CD4-positive, alpha-beta T cell treated with Interferon alpha-2 for 1 hour (primary cell): Measurements from ENCODE around the gene PAPPA2.

Source experiments
- DNase-seq, 2 donors: peaks; one replicate each; pipeline ENCODE4 v3.0.0-alpha.2; 2020 to 2022

The PAPPA2 gene

GRCh38 chr1:176504848-176505553, 42.0 kb downstream of the PAPPA2 start:
- no peak for DNase-seq

DNA sequence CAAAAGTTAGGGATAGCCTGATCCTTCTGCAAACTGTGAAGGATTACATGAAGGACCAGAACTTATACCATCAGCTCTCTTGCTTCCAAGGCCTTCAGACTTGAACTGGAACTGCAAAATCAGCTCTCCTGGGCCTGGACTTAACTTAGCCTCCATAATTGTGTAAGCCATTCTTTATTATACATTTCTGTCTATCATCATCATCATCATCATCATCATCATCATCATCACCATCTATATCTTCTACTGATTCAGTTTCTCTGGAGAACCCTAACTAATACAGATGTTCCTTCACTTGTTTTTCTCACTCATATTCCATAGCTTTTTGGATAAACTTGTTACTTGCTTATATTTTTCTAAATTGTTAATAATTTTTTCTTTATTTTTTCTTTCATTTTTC, 50.0 kb downstream of the PAPPA2 start:
- no peak for DNase-seq

DNA sequence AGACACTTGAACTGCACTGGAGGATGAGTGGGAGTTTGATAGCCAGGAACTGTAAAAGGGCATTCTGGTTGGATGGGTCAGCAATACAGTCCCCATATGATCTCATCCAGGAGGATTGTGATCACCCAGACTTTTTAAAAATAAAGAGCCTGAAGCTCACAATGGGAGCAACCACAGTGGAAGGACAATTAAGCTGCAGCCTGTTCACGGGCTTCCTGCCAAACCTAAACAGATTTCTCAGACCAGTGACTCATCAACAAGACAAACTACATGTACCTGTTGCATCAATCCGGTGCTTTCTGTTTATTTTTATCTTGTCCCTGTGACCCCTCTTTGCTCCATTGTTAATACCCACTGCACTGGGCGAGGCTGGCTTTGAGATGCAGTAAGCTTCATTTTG, 52.3 kb downstream of the PAPPA2 start:
- no peak for DNase-seq

- no peak for DNase-seq
Measured at GRCh38 chr1:176517484-176517883, 54.5 kb downstream of the PAPPA2 start.

- no peak for DNase-seq
Measured at GRCh38 chr1:176521211-176521610, 58.2 kb downstream of the PAPPA2 start.

DNA sequence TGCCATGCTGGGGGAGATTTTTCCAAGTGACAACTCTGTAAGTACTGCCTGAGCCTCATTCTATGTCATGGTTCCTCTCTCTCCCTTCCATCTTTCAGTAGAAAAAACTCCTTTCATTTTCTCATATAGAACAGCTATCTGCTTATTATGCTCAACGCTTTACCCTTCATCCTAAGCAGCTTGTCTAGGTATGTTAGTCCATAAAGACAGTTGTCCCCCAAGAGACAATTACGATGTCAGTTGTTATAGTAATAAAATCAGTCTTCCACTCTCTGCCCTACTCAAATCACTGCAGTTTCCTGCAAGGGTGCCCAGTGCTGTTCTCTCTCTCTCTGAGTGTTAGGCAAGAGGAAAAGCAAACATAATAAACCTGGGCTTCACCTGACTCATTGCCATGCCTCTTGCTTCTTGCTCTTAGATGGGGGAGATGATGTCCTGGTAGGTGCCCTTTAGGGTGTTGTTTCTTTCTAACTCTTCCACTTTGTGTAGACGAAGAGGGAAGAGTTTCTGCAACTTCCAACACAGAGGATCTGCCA, 59.4 kb downstream of the PAPPA2 start:
- no peak for DNase-seq

GRCh38 chr1:176529395-176530090, 66.6 kb downstream of the PAPPA2 start:
- DNase-seq, result no peak

DNA sequence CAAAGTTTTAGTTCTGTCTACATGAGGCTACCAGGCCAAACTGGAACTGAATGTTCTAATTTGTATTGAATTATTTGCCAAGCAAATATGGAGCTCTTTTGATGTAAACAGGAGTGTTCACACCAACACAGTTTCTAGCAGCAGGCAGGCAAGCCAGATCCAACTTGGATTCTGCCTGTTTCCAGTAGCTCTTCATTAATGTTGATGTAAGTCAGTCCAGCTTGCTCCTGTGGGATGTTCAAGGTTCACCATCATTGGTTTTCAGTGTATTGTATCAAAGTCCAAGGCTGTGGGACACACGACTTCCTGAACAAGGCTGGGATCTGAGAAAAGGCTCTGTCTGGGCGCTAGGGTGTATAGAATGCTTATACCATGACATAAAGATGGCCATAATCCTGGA, 68.1 kb downstream of the PAPPA2 start:
- DNase-seq, result no peak

DNA sequence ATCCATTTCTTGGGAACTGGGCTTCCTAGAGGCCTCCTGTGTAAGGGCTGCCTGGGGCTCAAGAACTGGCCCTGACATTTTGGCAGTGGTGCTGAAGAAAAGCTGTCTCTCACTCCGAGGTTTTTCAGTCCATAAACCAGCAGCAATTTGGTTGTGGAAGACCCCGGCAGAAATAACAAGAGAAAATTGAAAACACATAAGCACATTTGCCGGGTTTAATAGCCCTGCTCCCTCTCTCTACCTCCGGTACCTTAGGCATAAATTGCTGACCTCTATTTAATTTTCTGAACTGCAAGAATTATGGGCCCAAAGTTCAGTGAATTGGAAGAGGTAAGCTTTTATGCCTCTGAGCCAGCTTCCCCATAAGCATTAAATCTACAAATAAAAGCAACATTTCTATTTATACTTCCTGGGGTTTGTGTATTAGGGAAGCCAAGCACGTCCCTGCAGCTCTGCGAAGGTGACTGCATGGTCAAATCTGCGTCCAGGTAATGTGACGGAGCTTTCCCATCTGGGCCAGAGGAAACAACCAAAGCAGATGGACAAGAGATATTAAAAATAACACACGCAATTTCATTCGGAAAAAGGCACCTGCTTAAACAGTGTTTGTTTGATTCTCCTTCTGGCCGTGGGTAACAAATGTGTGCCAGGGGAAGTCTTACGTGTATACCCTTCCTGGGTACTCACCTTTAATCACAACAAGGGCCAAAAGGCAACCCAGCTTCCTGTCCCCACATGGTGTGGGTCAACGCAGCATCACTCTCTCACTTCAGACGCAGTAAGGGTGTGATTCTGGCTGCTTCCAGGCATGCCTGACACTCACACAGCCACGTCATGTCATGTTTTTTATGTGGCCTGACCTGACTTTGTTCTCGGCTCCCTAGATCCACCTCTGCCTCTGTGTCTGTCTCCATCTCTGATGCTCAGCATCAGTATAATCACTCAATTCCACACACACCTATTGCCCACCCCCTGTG, 69.2 kb downstream of the PAPPA2 start:
- DNase-seq, result no peak

DNA sequence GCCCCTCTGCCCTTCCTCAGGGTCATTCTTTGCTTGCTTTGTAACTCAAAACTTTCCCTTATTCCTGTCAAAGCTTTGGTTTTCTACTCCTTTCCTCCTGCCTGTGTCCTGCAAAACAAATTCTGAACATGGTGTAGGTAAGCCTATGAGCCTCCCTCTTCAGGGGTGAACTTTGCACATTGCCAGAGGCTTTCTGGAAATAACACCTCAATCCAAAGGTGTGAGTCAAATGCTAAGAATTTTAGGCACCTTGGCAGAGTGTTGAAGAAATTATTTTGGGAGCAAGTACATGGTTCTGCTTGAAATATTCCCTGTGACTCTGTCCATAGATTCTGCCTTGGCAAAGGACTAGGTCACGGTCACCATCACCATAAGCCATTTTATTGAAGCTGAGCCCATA, 70.0 kb downstream of the PAPPA2 start:
- no peak for DNase-seq

- DNase-seq, result no peak
Measured at GRCh38 chr1:176536588-176536987, 73.6 kb downstream of the PAPPA2 start.

DNA sequence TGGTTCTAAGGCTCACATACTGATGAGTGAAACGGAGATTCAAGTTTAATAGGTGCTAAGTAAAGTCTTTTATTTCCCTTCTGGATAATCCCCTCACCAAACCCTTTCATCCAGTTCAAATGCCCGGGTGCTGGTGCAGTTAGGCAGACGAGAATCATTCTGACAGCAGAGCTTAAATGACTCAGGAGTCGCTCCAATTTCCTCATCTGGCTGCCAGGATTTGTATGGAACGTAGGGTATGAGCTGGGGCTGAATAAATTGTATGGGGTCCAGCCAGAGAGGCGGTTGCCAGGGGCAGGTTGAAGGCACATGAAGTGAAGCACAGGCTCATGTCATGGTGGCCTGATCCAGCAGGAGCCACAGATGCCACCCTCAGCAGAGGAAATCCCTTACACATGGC, 76.0 kb downstream of the PAPPA2 start:
- no peak for DNase-seq

DNA sequence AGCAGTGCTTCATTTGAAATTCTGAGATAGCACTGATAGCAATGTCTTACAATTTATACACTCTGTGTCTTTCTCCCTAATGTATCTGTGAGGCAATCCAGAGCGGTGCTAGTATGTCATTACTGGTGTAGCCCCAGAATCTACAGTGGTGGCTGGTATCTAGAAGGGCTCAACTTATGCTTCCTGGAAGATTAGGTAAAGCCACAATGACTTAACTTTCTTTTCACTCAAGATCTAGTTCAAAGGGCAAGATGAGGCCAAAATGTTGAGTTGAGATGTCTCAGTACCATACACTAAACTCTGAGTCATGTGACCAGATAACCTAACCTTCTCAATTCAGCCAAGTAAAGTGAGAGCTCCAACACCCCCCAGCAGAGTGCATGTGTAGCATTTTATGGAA, 77.5 kb downstream of the PAPPA2 start:
- no peak for DNase-seq

DNA sequence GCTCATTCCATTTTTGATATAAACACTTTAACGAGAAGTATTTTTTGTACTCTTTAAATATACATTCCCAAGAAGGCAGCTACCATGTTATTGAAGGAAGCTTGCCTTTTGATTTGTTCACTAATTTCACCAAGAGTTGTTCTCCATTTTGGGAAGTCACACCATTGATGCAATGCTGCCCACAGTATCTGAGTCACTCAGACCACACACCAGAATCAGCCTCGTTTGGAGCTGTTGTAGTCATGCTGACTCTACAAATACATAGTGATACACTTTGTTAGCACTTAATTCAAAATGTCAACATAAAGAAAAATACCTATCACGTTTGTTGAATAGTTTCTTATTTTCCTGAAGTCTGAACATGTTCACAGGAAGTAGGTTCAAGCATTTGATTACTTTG, 78.7 kb downstream of the PAPPA2 start:
- DNase-seq, result no peak

GRCh38 chr1:176542352-176542751, 79.4 kb downstream of the PAPPA2 start:
- no peak for DNase-seq

GRCh38 chr1:176543360-176544129, 80.6 kb downstream of the PAPPA2 start:
- no peak for DNase-seq

DNA sequence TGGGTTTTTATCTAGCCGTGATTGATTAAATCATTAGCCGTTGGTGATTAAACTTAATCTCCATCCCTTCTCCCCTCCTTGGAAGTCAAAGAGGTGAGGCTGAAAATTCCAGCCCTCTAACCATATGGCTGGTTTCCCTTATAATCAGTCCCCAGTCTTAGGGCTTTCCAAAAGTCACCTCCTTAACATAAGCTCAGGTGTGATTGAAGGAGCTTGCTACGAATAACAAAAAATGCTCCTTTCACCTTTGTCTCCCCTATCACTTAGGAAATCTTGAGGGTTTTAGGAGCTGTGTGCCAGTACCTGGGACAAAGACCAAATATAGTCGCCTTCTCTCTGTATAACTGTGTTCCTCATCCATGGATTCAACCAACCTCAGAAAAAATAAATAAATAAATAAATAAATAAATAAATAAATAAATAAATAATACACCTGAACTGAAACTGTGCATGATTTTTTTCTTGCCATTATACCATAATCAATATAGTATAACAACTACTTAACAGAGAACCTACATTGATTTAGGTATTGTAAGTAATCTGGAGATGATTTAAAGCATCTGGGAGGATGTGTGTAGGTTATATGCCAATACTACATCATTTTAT, 82.2 kb downstream of the PAPPA2 start:
- DNase-seq, result no peak

DNA sequence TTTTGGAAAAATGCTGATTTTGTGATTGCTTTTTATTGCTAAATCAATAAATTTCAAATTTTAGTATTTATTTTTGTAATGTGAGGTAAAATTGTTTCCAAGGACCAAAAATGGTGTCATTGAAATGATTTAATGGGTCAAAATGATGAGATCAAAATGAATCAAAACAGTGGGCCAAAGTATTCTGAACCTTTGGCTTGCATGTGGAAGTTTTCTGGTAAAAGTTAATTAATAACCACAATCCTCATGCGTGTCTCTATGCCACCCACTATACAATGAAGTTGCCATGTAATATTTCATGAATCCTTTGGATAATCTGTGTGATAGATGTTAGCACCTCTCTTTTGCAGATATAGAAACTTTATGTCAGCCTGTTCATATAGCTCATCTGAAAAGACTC, 83.8 kb downstream of the PAPPA2 start:
- no peak for DNase-seq

- DNase-seq, result no peak
Measured at GRCh38 chr1:176551146-176551545, 88.2 kb downstream of the PAPPA2 start.

- DNase-seq, result no peak
Measured at GRCh38 chr1:176552217-176552991, 89.4 kb downstream of the PAPPA2 start.

GRCh38 chr1:176552999-176553398, 90.0 kb downstream of the PAPPA2 start:
- no peak for DNase-seq
